Neural cell (in vitro differentiated cells): ENCODE data around the gene MRPL58. TPM values are rescaled to one million over a fixed set of nuclear protein-coding genes. Genes with fewer than 3 reads are reported as not detected.

Experiments
- H2AFZ ChIP-seq: fragments of 200-600, 300-800 bp; sonication (generic), shearing (Covaris generic); 2 replicates; pipeline ENCODE4 v1.6.0; 2014; ENCODE audit warnings: low read depth, mild to moderate bottlenecking, antibody characterized with exemption, low read length, moderate library complexity
- H3F3A ChIP-seq: fragments of 200-600 bp; shearing (Covaris generic); 2 replicates; pipeline ENCODE4 v1.6.1; 2016; ENCODE audit warnings: mild to moderate bottlenecking, moderate library complexity, mixed read lengths, antibody characterized with exemption, low read length; ENCODE audit not compliant: insufficient read depth, poor library complexity, severe bottlenecking
- H3K27ac ChIP-seq: fragments of 200-600, 300-800 bp; sonication (generic), shearing (Covaris generic); 2 replicates; pipeline ENCODE4 v1.5.1; 2014; ENCODE audit warnings: mild to moderate bottlenecking, low read length, moderate library complexity
- H3K27me3 ChIP-seq: fragments of 300-800, 200-600 bp; sonication (generic), shearing (Covaris generic); 2 replicates; pipeline ENCODE4 v1.6.0; 2014; ENCODE audit warnings: mild to moderate bottlenecking, low read depth, low read length, moderate library complexity; ENCODE audit not compliant: insufficient read depth
- H3K36me3 ChIP-seq: fragments of 300-800, 200-600 bp; sonication (generic), shearing (Covaris generic); 2 replicates; pipeline ENCODE4 v1.5.1; 2014; ENCODE audit warnings: mild to moderate bottlenecking, antibody characterized with exemption, low read length, moderate library complexity; ENCODE audit not compliant: insufficient read depth
- H3K4me2 ChIP-seq: fragments of 300-800, 200-600 bp; sonication (generic), shearing (Covaris generic); 2 replicates; pipeline ENCODE4 v1.6.0; 2014; ENCODE audit warnings: mild to moderate bottlenecking, low read length
- H3K4me3 ChIP-seq: fragments of 300-800, 200-600 bp; sonication (generic), shearing (Covaris generic); 2 replicates; pipeline ENCODE4 v1.5.1; 2014; ENCODE audit warnings: mild to moderate bottlenecking, low read length, moderate library complexity
- H3K79me2 ChIP-seq: fragments of 200-600 bp; shearing (Covaris generic); replicated peaks from 2 replicates; pipeline ENCODE4 v1.6.0; 2014; ENCODE audit warnings: mild to moderate bottlenecking, low read length, moderate library complexity; ENCODE audit not compliant: insufficient read depth
- H3K9ac ChIP-seq: fragments of 300-800, 200-600 bp; sonication (generic), shearing (Covaris generic); 2 replicates; pipeline ENCODE4 v1.6.1; 2016; ENCODE audit warnings: mild to moderate bottlenecking, low read length, mixed read lengths
- H3K9me2 ChIP-seq: fragments of 200-600 bp; shearing (Covaris generic); 2 replicates; pipeline ENCODE4 v1.6.1; 2016; ENCODE audit warnings: mild to moderate bottlenecking, low read length, mixed read lengths; ENCODE audit not compliant: insufficient read depth
- H3K9me3 ChIP-seq: fragments of 200-600, 300-800 bp; sonication (generic), shearing (Covaris generic); 2 replicates; pipeline ENCODE4 v1.6.1; 2016; ENCODE audit warnings: mild to moderate bottlenecking, mixed run types, low read length, moderate library complexity, mixed read lengths
- H4K20me1 ChIP-seq: fragments of 200-600 bp; shearing (Covaris generic); 2 replicates; pipeline ENCODE4 v1.6.1; 2016; ENCODE audit warnings: mild to moderate bottlenecking, mixed run types; ENCODE audit not compliant: insufficient read depth
- EP300 ChIP-seq: fragments of 450-650 bp; conservative IDR thresholded peaks from 2 replicates; pipeline ENCODE4 v1.6.1; 2014; ENCODE audit warnings: antibody characterized with exemption, mild to moderate bottlenecking, moderate library complexity; ENCODE audit not compliant: poor library complexity, severe bottlenecking
- EZH2 ChIP-seq: fragments of 200-600, 300-800 bp; shearing (Covaris generic), sonication (generic); IDR thresholded peaks from 2 replicates; pipeline ENCODE4 v1.6.1; 2014; ENCODE audit warnings: antibody characterized with exemption, low read length, borderline replicate concordance, mild to moderate bottlenecking; ENCODE audit not compliant: insufficient read depth, poor library complexity, severe bottlenecking
- MXI1 ChIP-seq: fragments of 450-650 bp; conservative IDR thresholded peaks from 2 replicates; pipeline ENCODE4 v1.6.1; 2014; ENCODE audit warnings: antibody characterized with exemption, mild to moderate bottlenecking; ENCODE audit not compliant: poor library complexity, severe bottlenecking
- POLR2AphosphoS5 ChIP-seq: IDR thresholded peaks from 2 replicates; pipeline ENCODE4 v1.6.1; 2012
- RAD21 ChIP-seq: fragments of 450-650 bp; conservative IDR thresholded peaks from 2 replicates; pipeline ENCODE4 v1.6.1; 2014; ENCODE audit warnings: antibody characterized with exemption, mild to moderate bottlenecking, moderate library complexity
- SMC3 ChIP-seq: fragments of 450-650 bp; conservative IDR thresholded peaks from 2 replicates; pipeline ENCODE4 v1.6.1; 2014; ENCODE audit warnings: antibody characterized with exemption, mild to moderate bottlenecking, moderate library complexity; ENCODE audit not compliant: poor library complexity
- TAF1 ChIP-seq: IDR thresholded peaks from 2 replicates; pipeline ENCODE4 v1.6.1; 2012; ENCODE audit warnings: low read depth
- polyA plus RNA-seq: library from polyadenylated mRNA; depleted of rRNA; stranded (reverse); fragments of >200 nt; gene quantifications from 2 replicates; pipeline ENCODE4 v1.2.3, GENCODE V29; 2014
- TF ChIP-seq, protein P1 (sequence below): fragments of 450-650 bp; IDR thresholded peaks from 2 replicates; pipeline ENCODE4 v1.5.1; 2014; ENCODE audit warnings: antibody characterized with exemption, mild to moderate bottlenecking, moderate library complexity; ENCODE audit not compliant: poor library complexity, severe bottlenecking
- TF ChIP-seq, protein P2 (sequence below): IDR thresholded peaks from 2 replicates; pipeline ENCODE4 v1.6.1; 2012; ENCODE audit warnings: borderline replicate concordance

The MRPL58 gene
- polyA plus RNA-seq, 1 donor from 2014 or later, result 47.4 TPM

DNA sequence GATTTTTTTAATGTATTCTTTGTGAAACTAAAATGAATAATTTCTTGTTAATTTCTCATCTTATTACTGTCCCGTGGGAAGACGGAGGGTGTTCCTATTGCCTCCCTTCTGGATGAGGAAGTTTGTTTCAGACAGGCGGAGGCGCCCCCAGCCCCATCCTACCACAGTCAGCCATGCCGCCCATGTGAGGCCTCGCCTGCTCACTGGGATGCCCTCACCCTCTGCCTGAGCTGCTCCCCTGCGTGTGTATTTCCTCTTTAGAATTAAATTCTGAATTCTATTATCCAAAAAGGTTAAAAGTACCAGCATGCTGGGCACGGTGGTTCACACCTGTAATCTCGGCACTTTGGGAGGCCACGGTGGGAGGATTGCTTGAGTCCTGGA is 48.6 kb downstream of the MRPL58 start:
- Histone ChIP-seq H3K36me3 (peaks cover 5% of the 10 kb centered on the region), H3K27ac (no peak overlapping the region)

DNA sequence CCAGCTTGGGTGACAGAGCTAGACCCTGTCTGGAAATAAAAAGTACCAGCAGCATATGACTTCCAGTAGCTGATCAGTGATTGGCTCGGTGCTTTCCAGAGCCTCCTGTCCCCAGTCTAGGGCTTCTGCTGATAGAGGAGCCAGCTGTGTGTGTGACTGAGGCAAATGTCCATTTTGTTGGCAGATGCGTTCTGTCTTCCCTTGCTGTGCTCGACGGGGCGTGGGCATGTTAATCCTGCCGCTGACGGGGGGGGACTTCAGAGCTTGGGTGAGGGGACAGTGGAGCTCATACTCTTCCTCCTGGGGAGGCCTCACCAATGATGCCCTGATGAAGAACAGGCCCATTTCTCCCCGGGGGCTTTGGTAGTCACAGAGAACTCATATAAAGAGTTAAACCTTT is 49.1 kb downstream of the MRPL58 start:
- no peaks in the 10 kb centered on the region for H3K9me2 ChIP-seq
- peaks cover 5% of the 10 kb centered on the region for H3K36me3 ChIP-seq
- H3K4me2 ChIP-seq, result no peak overlapping the region
- no peak overlapping the region for H3K27ac ChIP-seq
- H4K20me1 ChIP-seq, result no peaks in the 10 kb centered on the region
- no peaks in the 10 kb centered on the region for H3K9me3 ChIP-seq
- no peaks in the 10 kb centered on the region for H3K27me3 ChIP-seq
- H3K9ac ChIP-seq, result no peak overlapping the region
- H2AFZ ChIP-seq, result no peak overlapping the region
- H3K79me2 ChIP-seq, result no peaks in the 10 kb centered on the region
- TF ChIP-seq EP300 (no peak), POLR2AphosphoS5 (no peak), RAD21 (no peak), MXI1 (no peak), TAF1 (no peak), EZH2 (no peak), SMC3 (no peak)
- TF ChIP-seq, protein P1, sequence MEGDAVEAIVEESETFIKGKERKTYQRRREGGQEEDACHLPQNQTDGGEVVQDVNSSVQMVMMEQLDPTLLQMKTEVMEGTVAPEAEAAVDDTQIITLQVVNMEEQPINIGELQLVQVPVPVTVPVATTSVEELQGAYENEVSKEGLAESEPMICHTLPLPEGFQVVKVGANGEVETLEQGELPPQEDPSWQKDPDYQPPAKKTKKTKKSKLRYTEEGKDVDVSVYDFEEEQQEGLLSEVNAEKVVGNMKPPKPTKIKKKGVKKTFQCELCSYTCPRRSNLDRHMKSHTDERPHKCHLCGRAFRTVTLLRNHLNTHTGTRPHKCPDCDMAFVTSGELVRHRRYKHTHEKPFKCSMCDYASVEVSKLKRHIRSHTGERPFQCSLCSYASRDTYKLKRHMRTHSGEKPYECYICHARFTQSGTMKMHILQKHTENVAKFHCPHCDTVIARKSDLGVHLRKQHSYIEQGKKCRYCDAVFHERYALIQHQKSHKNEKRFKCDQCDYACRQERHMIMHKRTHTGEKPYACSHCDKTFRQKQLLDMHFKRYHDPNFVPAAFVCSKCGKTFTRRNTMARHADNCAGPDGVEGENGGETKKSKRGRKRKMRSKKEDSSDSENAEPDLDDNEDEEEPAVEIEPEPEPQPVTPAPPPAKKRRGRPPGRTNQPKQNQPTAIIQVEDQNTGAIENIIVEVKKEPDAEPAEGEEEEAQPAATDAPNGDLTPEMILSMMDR, result no peak
- TF ChIP-seq, protein P2, sequence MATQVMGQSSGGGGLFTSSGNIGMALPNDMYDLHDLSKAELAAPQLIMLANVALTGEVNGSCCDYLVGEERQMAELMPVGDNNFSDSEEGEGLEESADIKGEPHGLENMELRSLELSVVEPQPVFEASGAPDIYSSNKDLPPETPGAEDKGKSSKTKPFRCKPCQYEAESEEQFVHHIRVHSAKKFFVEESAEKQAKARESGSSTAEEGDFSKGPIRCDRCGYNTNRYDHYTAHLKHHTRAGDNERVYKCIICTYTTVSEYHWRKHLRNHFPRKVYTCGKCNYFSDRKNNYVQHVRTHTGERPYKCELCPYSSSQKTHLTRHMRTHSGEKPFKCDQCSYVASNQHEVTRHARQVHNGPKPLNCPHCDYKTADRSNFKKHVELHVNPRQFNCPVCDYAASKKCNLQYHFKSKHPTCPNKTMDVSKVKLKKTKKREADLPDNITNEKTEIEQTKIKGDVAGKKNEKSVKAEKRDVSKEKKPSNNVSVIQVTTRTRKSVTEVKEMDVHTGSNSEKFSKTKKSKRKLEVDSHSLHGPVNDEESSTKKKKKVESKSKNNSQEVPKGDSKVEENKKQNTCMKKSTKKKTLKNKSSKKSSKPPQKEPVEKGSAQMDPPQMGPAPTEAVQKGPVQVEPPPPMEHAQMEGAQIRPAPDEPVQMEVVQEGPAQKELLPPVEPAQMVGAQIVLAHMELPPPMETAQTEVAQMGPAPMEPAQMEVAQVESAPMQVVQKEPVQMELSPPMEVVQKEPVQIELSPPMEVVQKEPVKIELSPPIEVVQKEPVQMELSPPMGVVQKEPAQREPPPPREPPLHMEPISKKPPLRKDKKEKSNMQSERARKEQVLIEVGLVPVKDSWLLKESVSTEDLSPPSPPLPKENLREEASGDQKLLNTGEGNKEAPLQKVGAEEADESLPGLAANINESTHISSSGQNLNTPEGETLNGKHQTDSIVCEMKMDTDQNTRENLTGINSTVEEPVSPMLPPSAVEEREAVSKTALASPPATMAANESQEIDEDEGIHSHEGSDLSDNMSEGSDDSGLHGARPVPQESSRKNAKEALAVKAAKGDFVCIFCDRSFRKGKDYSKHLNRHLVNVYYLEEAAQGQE, result no peak
- H3F3A ChIP-seq, result no peaks in the 10 kb centered on the region
- no peak overlapping the region for H3K4me3 ChIP-seq

More for the DNA sequence above, 48.6 kb downstream of the MRPL58 start:
- Histone ChIP-seq H3F3A (no peaks in the 10 kb centered on the region), H3K9me2 (no peaks in the 10 kb centered on the region), H3K4me3 (no peak overlapping the region), H3K9me3 (no peaks in the 10 kb centered on the region), H4K20me1 (no peaks in the 10 kb centered on the region), H3K9ac (no peak overlapping the region), H3K4me2 (no peak overlapping the region), H2AFZ (no peak overlapping the region), H3K27me3 (no peaks in the 10 kb centered on the region), H3K79me2 (no peaks in the 10 kb centered on the region)
- TF ChIP-seq, protein P2, result no peak
- TF ChIP-seq EP300 (no peak), RAD21 (no peak), POLR2AphosphoS5 (no peak), MXI1 (no peak), EZH2 (no peak), SMC3 (no peak), TAF1 (no peak)
- TF ChIP-seq, protein P1, result no peak
